Thyroid gland (tissue), 4 donors: ENCODE results near the gene HLA-DQA1.

Experiments used
- CTCF ChIP-seq, 6 experiments: fragments of 200-600 bp in 3 of 6; fragments of 450-650 bp in 3 of 6; sonication (generic) in 3 of 6; IDR thresholded peaks; one replicate each; pipeline ENCODE4 v1.5.1; 2016 to 2019; ENCODE audit warnings: antibody characterized with exemption in 6 of 6, mild to moderate bottlenecking in 2 of 6, inconsistent platforms in 1 of 6, moderate library complexity in 1 of 6
- POLR2A ChIP-seq, 2 donors: fragments of 450-650 bp; IDR thresholded peaks; one replicate each; pipeline ENCODE4 v1.6.1; 2017; ENCODE audit warnings: antibody characterized with exemption in 2 of 2, mild to moderate bottlenecking in 2 of 2, moderate library complexity in 1 of 2

- TF ChIP-seq CTCF (IDR thresholded peaks at IDR 0.05): no peak
- TF ChIP-seq POLR2A (IDR thresholded peaks at IDR 0.05): no peak
These were observed 34.0 kb upstream of the HLA-DQA1 start for GRCh38 chr6:32603222-32603621.
